ENCODE data around the gene PSMD12.

Gene PSMD12

GRCh38 chr17:67385122-67385988, 19.0 kb upstream of the PSMD12 start:
- no peak for DNase-seq

GRCh38 chr17:67381929-67382257, 15.5 kb upstream of the PSMD12 start:
- DNase-seq: no peak

GRCh38 chr17:67379251-67379630, 12.9 kb upstream of the PSMD12 start:
- no peak for DNase-seq

GRCh38 chr17:67378454-67379250, 12.3 kb upstream of the PSMD12 start:
- DNase-seq: peak; percentile 67

- peak; percentile 30 for DNase-seq
Measured at GRCh38 chr17:67377488-67378453, 11.4 kb upstream of the PSMD12 start.

- peak; percentile 76 for DNase-seq
Measured at GRCh38 chr17:67376737-67377487, 10.5 kb upstream of the PSMD12 start, which contains the start of gene PITPNC1. Gene PITPNC1, plus strand, starts transcription at chr17:67377281.

GRCh38 chr17:67376415-67376736, 10.0 kb upstream of the PSMD12 start:
- no peak for DNase-seq

- no peak for DNase-seq
Measured at GRCh38 chr17:67375716-67376115, 9.3 kb upstream of the PSMD12 start.

GRCh38 chr17:67375054-67375427, 8.7 kb upstream of the PSMD12 start:
- DNase-seq: no peak

- DNase-seq: peak; percentile 79
Measured at GRCh38 chr17:67374329-67375053, 8.1 kb upstream of the PSMD12 start.

- DNase-seq: no peak
Measured at GRCh38 chr17:67372751-67373150, 6.4 kb upstream of the PSMD12 start.

- DNase-seq: no peak
Measured at GRCh38 chr17:67369676-67370075, 3.3 kb upstream of the PSMD12 start.

GRCh38 chr17:67365738-67366192, 612 bp downstream of the PSMD12 start:
- DNase-seq: no peak

GRCh38 chr17:67364847-67365737, 1.3 kb downstream of the PSMD12 start:
- no peak for DNase-seq

- DNase-seq: no peak
Measured at GRCh38 chr17:67362173-67362572, 4.2 kb downstream of the PSMD12 start.

- no peak for DNase-seq
Measured at GRCh38 chr17:67360880-67361279, 5.5 kb downstream of the PSMD12 start.

GRCh38 chr17:67359960-67360791, 6.2 kb downstream of the PSMD12 start:
- peak; percentile 12 for DNase-seq

GRCh38 chr17:67358612-67359011, 7.8 kb downstream of the PSMD12 start:
- no peak for DNase-seq

GRCh38 chr17:67353929-67354574, 12.3 kb downstream of the PSMD12 start:
- DNase-seq: no peak

Data from effector CD8-positive, alpha-beta T cell (primary cell).